HL-60 (cell line): ENCODE data around the gene LETM1.

ENCODE experiments used
- CTCF ChIP-seq: IDR thresholded peaks from one replicate; pipeline ENCODE4 v1.5.1; 2011; ENCODE audit warnings: low read length, control low read depth, inconsistent platforms; ENCODE audit not compliant: insufficient read depth
- GABPA ChIP-seq: IDR thresholded peaks from 2 replicates; pipeline ENCODE4 v1.6.1; 2012; ENCODE audit warnings: low read depth
- POLR2AphosphoS5 ChIP-seq: IDR thresholded peaks from 2 replicates; pipeline ENCODE4 v1.6.1; 2012; ENCODE audit warnings: low read depth
- REST ChIP-seq: IDR thresholded peaks from 2 replicates; pipeline ENCODE4 v1.6.1; 2012; ENCODE audit warnings: low read depth; ENCODE audit not compliant: insufficient replicate concordance

GRCh38 chr4:1871471-1872021 is 15.6 kb upstream of the LETM1 start:
- no peak for TF ChIP-seq GABPA
- no peak for TF ChIP-seq CTCF
- TF ChIP-seq REST, result no peak
- TF ChIP-seq POLR2AphosphoS5, result no peak
